ENCODE results near the gene CA7.

DNA sequence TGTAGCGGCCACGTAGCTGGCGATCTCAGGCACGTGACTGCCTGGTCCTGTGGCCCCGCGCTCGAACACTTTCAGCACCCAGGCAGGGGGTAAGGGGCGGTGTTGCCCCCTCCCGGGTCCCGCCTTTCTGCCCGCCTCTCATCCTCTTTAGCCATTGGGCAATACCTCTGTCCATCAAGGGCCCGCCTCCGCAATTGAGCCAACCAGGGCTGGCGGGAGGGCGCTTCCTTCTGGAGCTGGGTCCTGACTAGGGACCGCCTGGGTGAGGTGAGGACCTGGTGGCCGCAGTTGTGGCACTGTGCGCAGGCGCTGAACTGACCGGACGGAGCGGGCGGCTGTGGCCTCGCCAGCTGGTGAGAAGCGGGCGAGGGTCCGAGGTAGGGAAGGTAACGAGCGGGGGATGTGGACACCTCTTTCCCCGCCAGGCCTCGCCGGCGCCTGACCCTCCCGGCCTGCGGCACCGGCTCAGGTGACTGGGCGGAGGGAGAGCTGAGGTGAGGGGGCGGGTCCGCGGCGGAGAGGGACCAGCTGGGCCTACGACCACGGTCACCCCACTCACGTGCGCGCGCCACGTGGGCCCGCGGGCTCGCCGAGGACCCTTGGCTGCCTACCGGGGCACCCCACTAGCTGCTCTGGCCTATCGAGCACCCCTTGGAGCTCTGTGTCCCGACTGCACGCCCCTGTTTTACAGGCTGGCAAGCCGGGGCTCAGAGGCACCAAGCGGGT lies 36.2 kb downstream of the CA7 start, which contains the start of gene PDP2:
- TF ChIP-seq, protein P1, sequence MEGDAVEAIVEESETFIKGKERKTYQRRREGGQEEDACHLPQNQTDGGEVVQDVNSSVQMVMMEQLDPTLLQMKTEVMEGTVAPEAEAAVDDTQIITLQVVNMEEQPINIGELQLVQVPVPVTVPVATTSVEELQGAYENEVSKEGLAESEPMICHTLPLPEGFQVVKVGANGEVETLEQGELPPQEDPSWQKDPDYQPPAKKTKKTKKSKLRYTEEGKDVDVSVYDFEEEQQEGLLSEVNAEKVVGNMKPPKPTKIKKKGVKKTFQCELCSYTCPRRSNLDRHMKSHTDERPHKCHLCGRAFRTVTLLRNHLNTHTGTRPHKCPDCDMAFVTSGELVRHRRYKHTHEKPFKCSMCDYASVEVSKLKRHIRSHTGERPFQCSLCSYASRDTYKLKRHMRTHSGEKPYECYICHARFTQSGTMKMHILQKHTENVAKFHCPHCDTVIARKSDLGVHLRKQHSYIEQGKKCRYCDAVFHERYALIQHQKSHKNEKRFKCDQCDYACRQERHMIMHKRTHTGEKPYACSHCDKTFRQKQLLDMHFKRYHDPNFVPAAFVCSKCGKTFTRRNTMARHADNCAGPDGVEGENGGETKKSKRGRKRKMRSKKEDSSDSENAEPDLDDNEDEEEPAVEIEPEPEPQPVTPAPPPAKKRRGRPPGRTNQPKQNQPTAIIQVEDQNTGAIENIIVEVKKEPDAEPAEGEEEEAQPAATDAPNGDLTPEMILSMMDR (tag by site-specific recombination; IDR thresholded peaks at IDR 0.05) = no peak
- peak; percentile 43; the same call in 1 of the 2 replicates for TF ChIP-seq KLF7 (tag by site-specific recombination; IDR thresholded peaks at IDR 0.05; ENCODE audit: borderline replicate concordance)
- no peak for TF ChIP-seq ZNF354C (tag by site-specific recombination; IDR thresholded peaks at IDR 0.05; ENCODE audit: borderline replicate concordance, low read depth)
- TF ChIP-seq, protein P2, sequence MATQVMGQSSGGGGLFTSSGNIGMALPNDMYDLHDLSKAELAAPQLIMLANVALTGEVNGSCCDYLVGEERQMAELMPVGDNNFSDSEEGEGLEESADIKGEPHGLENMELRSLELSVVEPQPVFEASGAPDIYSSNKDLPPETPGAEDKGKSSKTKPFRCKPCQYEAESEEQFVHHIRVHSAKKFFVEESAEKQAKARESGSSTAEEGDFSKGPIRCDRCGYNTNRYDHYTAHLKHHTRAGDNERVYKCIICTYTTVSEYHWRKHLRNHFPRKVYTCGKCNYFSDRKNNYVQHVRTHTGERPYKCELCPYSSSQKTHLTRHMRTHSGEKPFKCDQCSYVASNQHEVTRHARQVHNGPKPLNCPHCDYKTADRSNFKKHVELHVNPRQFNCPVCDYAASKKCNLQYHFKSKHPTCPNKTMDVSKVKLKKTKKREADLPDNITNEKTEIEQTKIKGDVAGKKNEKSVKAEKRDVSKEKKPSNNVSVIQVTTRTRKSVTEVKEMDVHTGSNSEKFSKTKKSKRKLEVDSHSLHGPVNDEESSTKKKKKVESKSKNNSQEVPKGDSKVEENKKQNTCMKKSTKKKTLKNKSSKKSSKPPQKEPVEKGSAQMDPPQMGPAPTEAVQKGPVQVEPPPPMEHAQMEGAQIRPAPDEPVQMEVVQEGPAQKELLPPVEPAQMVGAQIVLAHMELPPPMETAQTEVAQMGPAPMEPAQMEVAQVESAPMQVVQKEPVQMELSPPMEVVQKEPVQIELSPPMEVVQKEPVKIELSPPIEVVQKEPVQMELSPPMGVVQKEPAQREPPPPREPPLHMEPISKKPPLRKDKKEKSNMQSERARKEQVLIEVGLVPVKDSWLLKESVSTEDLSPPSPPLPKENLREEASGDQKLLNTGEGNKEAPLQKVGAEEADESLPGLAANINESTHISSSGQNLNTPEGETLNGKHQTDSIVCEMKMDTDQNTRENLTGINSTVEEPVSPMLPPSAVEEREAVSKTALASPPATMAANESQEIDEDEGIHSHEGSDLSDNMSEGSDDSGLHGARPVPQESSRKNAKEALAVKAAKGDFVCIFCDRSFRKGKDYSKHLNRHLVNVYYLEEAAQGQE (tag by site-specific recombination; IDR thresholded peaks at IDR 0.05) = no peak
- TF ChIP-seq, protein P3, sequence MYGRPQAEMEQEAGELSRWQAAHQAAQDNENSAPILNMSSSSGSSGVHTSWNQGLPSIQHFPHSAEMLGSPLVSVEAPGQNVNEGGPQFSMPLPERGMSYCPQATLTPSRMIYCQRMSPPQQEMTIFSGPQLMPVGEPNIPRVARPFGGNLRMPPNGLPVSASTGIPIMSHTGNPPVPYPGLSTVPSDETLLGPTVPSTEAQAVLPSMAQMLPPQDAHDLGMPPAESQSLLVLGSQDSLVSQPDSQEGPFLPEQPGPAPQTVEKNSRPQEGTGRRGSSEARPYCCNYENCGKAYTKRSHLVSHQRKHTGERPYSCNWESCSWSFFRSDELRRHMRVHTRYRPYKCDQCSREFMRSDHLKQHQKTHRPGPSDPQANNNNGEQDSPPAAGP (tag by site-specific recombination; IDR thresholded peaks at IDR 0.05) = no peak
- peak; percentile 79 for TF ChIP-seq ZBTB26 (tag by site-specific recombination; optimal IDR thresholded peaks at IDR 0.05)
- peak; percentile 81; the same call in 1 of the 2 replicates for TF ChIP-seq ZNF561 (tag by site-specific recombination; IDR thresholded peaks at IDR 0.05; ENCODE audit: borderline replicate concordance)
- TF ChIP-seq ZNF426 (tag by site-specific recombination; IDR thresholded peaks at IDR 0.05) = no peak
- TF ChIP-seq, protein P4, sequence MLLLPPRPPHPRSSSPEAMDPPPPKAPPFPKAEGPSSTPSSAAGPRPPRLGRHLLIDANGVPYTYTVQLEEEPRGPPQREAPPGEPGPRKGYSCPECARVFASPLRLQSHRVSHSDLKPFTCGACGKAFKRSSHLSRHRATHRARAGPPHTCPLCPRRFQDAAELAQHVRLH (tag by site-specific recombination; IDR thresholded peaks at IDR 0.05) = 0 out of 2 replicates have a peak, but pooled peaks have one; percentile 14
- no peak for TF ChIP-seq ZNF184 (tag by site-specific recombination; IDR thresholded peaks at IDR 0.05)
- no peak for TF ChIP-seq ZNF311 (tag by site-specific recombination; IDR thresholded peaks at IDR 0.05; ENCODE audit: borderline replicate concordance)
- TF ChIP-seq ZNF76 (tag by site-specific recombination; IDR thresholded peaks at IDR 0.05; ENCODE audit: borderline replicate concordance, low read depth) = no peak

Measured in HEK293 (cell line).